ENCODE measurements around the gene P2RY12. TPM values are rescaled to one million over a fixed set of nuclear protein-coding genes. Genes with fewer than 3 reads are reported as not detected.

P2RY12 gene
- total RNA-seq, 1 donor, result under 0.01 TPM

- DNase-seq (ENCODE audit: low read depth), result no peak
- H3K4me3 ChIP-seq (ENCODE audit: low read depth, low read length), result no peak overlapping the region
- TF ChIP-seq, protein P1, sequence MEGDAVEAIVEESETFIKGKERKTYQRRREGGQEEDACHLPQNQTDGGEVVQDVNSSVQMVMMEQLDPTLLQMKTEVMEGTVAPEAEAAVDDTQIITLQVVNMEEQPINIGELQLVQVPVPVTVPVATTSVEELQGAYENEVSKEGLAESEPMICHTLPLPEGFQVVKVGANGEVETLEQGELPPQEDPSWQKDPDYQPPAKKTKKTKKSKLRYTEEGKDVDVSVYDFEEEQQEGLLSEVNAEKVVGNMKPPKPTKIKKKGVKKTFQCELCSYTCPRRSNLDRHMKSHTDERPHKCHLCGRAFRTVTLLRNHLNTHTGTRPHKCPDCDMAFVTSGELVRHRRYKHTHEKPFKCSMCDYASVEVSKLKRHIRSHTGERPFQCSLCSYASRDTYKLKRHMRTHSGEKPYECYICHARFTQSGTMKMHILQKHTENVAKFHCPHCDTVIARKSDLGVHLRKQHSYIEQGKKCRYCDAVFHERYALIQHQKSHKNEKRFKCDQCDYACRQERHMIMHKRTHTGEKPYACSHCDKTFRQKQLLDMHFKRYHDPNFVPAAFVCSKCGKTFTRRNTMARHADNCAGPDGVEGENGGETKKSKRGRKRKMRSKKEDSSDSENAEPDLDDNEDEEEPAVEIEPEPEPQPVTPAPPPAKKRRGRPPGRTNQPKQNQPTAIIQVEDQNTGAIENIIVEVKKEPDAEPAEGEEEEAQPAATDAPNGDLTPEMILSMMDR (IDR thresholded peaks at IDR 0.05; ENCODE audit: insufficient read depth, low read depth, low read length), result no peak
Measured at GRCh38 chr3:151377768-151378385, 6.7 kb downstream of the P2RY12 start.

- TF ChIP-seq, protein P1 (IDR thresholded peaks at IDR 0.05; ENCODE audit: insufficient read depth, low read depth, low read length), result no peak
- no peak for DNase-seq (ENCODE audit: low read depth)
- H3K4me3 ChIP-seq (ENCODE audit: low read depth, low read length), result no peak overlapping the region
Measured at GRCh38 chr3:151372063-151372820, 12.3 kb downstream of the P2RY12 start.

- no peak for DNase-seq (ENCODE audit: low read depth)
- TF ChIP-seq, protein P1 (IDR thresholded peaks at IDR 0.05; ENCODE audit: insufficient read depth, low read depth, low read length), result no peak
- H3K4me3 ChIP-seq (ENCODE audit: low read depth, low read length), result no peak overlapping the region
Measured at GRCh38 chr3:151371526-151371925, 13.0 kb downstream of the P2RY12 start.

- TF ChIP-seq, protein P1 (IDR thresholded peaks at IDR 0.05; ENCODE audit: insufficient read depth, low read depth, low read length), result no peak
- no peak overlapping the region for H3K4me3 ChIP-seq (ENCODE audit: low read depth, low read length)
- DNase-seq (ENCODE audit: low read depth), result no peak
Measured at GRCh38 chr3:151367448-151367847, 17.1 kb downstream of the P2RY12 start.

GRCh38 chr3:151366993-151367392 lies 17.6 kb downstream of the P2RY12 start:
- TF ChIP-seq, protein P1 (IDR thresholded peaks at IDR 0.05; ENCODE audit: insufficient read depth, low read depth, low read length), result no peak
- no peak overlapping the region for H3K4me3 ChIP-seq (ENCODE audit: low read depth, low read length)

DNA sequence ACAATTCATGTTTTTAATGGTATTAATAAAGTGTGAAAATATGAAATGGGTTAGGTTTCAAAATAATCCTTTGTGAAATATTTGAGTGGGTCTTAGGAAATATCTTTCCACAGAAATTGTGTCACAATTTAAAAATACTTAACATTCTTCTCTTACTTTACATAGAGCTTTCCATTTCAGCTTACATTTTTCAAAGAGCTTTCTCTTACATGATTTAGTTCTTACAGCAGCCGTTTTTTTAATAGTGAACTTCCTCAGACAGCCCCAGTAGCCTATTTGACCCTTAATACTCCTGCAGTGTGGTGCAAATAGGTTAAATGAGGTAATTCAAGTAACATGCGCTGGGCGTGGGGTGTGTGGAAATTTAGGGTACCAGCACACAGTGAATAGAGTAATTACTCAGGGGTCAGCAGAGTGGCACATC lies 21.8 kb downstream of the P2RY12 start:
- H3K4me3 ChIP-seq (ENCODE audit: low read depth, low read length), result no peak overlapping the region
- TF ChIP-seq, protein P1 (IDR thresholded peaks at IDR 0.05; ENCODE audit: insufficient read depth, low read depth, low read length), result no peak
- peak; percentile 18 for DNase-seq (ENCODE audit: low read depth)

More at GRCh38 chr3:151366993-151367392, 17.6 kb downstream of the P2RY12 start:
- no peak for DNase-seq (ENCODE audit: low read depth)
